Loucy (cell line): ENCODE data around the gene TP73.

ENCODE experiments used
- EZH2phosphoT487 ChIP-seq: fragments of 200-600 bp; IDR thresholded peaks from 2 replicates; pipeline ENCODE4 v1.6.1; 2018; ENCODE audit warnings: antibody characterized with exemption, mild to moderate bottlenecking, moderate library complexity, borderline replicate concordance
- TF ChIP-seq, protein P1 (sequence below): fragments of 200-600 bp; sonication (generic); conservative IDR thresholded peaks from 2 replicates; pipeline ENCODE4 v1.5.1; 2014; ENCODE audit warnings: mild to moderate bottlenecking, antibody characterized with exemption, low read length

GRCh38 chr1:3616861-3617260 is 35.5 kb upstream of the TP73 start:
- TF ChIP-seq, protein P1, sequence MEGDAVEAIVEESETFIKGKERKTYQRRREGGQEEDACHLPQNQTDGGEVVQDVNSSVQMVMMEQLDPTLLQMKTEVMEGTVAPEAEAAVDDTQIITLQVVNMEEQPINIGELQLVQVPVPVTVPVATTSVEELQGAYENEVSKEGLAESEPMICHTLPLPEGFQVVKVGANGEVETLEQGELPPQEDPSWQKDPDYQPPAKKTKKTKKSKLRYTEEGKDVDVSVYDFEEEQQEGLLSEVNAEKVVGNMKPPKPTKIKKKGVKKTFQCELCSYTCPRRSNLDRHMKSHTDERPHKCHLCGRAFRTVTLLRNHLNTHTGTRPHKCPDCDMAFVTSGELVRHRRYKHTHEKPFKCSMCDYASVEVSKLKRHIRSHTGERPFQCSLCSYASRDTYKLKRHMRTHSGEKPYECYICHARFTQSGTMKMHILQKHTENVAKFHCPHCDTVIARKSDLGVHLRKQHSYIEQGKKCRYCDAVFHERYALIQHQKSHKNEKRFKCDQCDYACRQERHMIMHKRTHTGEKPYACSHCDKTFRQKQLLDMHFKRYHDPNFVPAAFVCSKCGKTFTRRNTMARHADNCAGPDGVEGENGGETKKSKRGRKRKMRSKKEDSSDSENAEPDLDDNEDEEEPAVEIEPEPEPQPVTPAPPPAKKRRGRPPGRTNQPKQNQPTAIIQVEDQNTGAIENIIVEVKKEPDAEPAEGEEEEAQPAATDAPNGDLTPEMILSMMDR: no peak
- TF ChIP-seq EZH2phosphoT487: no peak
